Ishikawa (cell line): ENCODE results near the gene ZNF385D.

Experiments used
- CEBPB ChIP-seq: IDR thresholded peaks from 2 replicates; pipeline ENCODE4 v1.6.1; 2012
- CREB1 ChIP-seq: IDR thresholded peaks from 2 replicates; pipeline ENCODE4 v1.6.1; 2012; ENCODE audit warnings: low read depth
- EGR1 ChIP-seq: IDR thresholded peaks from 2 replicates; pipeline ENCODE4 v1.6.1; 2012
- EP300 ChIP-seq: IDR thresholded peaks from 2 replicates; pipeline ENCODE4 v1.6.1; 2012; ENCODE audit warnings: borderline replicate concordance
- FOXM1 ChIP-seq: IDR thresholded peaks from 2 replicates; pipeline ENCODE4 v1.6.1; 2012; ENCODE audit warnings: low read depth, borderline replicate concordance
- NFIC ChIP-seq: IDR thresholded peaks from 2 replicates; pipeline ENCODE4 v1.6.1; 2012
- RAD21 ChIP-seq: IDR thresholded peaks from 2 replicates; pipeline ENCODE4 v1.6.1; 2012; ENCODE audit warnings: low read depth
- TAF1 ChIP-seq: IDR thresholded peaks from 2 replicates; pipeline ENCODE4 v1.6.1; 2012; ENCODE audit warnings: low read depth, mild to moderate bottlenecking
- TCF12 ChIP-seq: IDR thresholded peaks from 2 replicates; pipeline ENCODE4 v1.6.1; 2012; ENCODE audit warnings: low read depth
- TEAD4 ChIP-seq: IDR thresholded peaks from 2 replicates; pipeline ENCODE4 v1.6.1; 2012
- YY1 ChIP-seq: IDR thresholded peaks from 2 replicates; pipeline ENCODE4 v1.6.1; 2012; ENCODE audit warnings: low read depth
- ZBTB7A ChIP-seq: IDR thresholded peaks from 2 replicates; pipeline ENCODE4 v1.6.1; 2012; ENCODE audit warnings: low read depth
- TF ChIP-seq, protein P1 (sequence below): IDR thresholded peaks from 2 replicates; pipeline ENCODE4 v1.6.1; 2012
- TF ChIP-seq, protein P2 (sequence below): IDR thresholded peaks from 2 replicates; pipeline ENCODE4 v1.6.1; 2012; ENCODE audit warnings: low read depth, mild to moderate bottlenecking

The ZNF385D gene

DNA sequence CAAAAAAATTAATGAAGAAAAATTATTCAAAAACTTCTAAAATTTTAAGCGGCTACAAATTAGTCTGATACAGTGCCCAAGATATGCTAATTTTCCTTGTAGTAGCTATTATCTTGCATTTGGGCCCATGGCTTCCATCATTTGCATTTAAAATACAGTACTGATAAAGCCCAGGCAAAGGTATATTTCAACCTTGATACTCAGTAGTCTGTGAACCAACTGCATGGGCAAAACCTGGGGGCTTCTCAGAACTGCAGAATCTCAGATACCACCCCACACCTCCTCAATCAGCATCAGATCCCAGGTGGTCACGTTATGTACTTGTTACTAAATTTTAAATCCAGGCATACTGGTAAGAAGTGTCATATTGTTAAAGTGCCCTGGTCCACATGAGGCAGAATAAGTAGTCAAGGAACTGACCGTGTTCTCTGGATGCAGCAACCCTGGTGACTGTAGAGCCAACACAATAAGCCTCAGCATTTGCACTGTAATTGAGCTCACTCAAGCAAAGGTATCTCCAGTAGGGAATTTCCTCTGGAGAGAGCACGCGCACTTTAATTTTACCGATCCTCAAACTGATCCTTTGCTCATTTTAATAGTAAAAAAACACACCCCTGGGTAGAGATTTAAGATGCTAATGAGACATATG, 31.9 kb downstream of the ZNF385D start:
- TF ChIP-seq ZBTB7A: no peak
- TF ChIP-seq NFIC: no peak
- no peak for TF ChIP-seq TEAD4
- TF ChIP-seq EGR1: no peak
- TF ChIP-seq, protein P1, sequence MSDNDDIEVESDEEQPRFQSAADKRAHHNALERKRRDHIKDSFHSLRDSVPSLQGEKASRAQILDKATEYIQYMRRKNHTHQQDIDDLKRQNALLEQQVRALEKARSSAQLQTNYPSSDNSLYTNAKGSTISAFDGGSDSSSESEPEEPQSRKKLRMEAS: no peak

DNA sequence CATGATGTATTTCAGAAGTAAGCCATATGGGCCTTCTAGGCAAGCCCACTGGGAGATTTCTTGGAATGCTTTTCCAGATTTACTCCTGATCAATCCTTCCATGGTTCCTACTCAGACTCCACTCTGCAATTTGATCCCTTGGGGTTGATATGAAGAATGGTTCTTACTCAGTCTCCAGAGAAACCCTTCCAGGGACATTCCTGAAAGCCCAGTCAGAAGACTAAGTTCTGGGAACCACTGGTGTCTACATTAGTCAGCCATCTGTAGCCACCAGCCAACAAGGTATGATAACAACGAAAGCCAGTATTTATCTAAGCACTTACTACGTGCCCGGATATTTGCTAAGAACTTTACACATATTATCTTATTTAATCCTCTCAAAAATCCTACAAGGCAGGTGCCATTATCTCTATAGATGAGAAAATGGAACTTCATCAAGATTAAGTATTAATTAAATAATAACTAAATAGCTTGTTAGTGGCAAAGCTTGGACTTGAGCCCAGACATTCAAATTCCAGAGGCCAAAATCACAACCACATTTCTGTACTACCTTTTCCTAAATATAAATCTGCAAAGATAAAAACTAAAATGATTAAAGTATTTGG, 32.7 kb downstream of the ZNF385D start:
- TF ChIP-seq, protein P1: no peak
- TF ChIP-seq TCF12 (no peak), YY1 (no peak), NFIC (no peak), FOXM1 (no peak)

DNA sequence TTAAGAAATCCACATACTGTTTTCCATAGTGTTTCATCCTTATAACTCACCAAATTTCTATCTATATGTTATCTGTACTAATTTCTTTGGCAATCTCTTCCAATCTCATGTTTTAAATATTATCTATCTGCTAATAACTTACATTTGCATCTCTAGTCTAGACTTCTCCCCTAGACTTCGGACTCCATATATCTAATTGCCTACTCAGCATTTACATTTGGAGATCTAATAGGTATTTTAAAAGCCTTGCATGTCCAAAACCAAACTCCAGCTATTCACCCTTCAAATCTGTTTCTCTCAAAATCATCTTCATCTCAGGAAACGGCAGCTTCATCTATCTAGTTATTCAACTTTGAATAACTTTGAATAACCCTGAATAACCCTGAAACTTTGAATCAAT, 35.3 kb downstream of the ZNF385D start:
- TF ChIP-seq RAD21 (no peak), CEBPB (no peak), NFIC (no peak), TAF1 (no peak)
- TF ChIP-seq, protein P2, sequence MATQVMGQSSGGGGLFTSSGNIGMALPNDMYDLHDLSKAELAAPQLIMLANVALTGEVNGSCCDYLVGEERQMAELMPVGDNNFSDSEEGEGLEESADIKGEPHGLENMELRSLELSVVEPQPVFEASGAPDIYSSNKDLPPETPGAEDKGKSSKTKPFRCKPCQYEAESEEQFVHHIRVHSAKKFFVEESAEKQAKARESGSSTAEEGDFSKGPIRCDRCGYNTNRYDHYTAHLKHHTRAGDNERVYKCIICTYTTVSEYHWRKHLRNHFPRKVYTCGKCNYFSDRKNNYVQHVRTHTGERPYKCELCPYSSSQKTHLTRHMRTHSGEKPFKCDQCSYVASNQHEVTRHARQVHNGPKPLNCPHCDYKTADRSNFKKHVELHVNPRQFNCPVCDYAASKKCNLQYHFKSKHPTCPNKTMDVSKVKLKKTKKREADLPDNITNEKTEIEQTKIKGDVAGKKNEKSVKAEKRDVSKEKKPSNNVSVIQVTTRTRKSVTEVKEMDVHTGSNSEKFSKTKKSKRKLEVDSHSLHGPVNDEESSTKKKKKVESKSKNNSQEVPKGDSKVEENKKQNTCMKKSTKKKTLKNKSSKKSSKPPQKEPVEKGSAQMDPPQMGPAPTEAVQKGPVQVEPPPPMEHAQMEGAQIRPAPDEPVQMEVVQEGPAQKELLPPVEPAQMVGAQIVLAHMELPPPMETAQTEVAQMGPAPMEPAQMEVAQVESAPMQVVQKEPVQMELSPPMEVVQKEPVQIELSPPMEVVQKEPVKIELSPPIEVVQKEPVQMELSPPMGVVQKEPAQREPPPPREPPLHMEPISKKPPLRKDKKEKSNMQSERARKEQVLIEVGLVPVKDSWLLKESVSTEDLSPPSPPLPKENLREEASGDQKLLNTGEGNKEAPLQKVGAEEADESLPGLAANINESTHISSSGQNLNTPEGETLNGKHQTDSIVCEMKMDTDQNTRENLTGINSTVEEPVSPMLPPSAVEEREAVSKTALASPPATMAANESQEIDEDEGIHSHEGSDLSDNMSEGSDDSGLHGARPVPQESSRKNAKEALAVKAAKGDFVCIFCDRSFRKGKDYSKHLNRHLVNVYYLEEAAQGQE: no peak
- TF ChIP-seq, protein P1: no peak

DNA sequence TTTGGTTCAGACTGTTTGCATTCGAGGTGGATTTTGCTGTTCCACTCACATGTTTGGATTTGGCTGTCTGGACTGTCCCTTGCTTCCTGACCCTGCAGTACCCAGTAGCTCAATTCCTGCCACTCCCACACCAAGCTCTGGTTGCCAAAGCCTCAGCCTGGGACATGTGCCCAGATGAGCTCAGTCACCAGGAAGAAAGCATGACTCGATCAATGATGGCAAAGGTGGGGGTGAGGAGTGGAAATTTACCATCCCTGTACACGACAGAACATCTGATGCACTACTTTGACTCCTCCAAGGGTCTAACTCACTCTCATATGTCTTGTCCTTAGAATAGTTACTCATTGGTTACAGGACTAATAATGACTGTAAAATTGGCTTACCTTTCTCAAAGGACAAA, 45.2 kb downstream of the ZNF385D start:
- no peak for TF ChIP-seq RAD21
- TF ChIP-seq, protein P1: no peak
- TF ChIP-seq, protein P2: no peak
- no peak for TF ChIP-seq TCF12
- TF ChIP-seq TAF1: no peak
- no peak for TF ChIP-seq EP300
- TF ChIP-seq FOXM1: no peak
- TF ChIP-seq ZBTB7A: no peak
- TF ChIP-seq CREB1: no peak

DNA sequence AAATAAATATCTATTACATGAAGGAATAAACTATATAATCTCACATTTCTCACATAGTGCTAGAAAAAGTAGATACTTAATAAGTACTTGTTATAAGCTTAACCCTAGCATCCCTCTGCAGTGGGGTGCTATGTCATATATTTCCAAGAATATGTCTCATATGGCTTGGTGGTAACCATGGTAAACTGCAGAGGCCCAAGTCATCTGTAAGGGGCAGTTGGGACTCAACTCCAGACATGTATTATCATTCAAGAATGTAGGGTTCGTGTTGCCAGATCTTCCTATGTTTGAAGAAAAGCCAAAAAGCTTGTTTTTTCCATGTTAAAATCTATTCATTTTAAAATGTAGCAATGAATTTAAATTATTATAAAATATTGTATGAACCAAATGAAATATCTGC, 46.2 kb downstream of the ZNF385D start:
- TF ChIP-seq CEBPB (no peak), EP300 (no peak), ZBTB7A (no peak), TAF1 (no peak)

DNA sequence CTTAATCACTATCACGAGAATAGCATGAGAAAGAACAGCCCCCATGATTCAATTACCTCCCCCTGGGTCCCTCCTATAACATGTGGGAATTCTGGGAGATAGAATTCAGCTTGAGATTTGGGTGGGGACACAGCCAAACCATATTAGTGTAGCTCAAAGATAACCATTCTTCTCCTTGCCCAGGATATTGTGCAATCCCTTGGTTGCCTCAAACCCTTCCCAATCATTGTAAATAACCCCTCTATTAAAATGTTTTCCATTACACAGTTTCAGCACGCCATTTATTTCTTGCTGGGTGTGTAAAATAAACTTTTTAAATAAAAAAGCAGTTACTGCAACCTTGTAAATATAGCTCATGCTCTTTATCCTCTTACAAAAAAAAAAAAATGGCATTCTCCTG, 47.7 kb downstream of the ZNF385D start:
- TF ChIP-seq EGR1 (no peak), YY1 (no peak), RAD21 (no peak), EP300 (no peak), TAF1 (no peak), NFIC (no peak), FOXM1 (no peak)
- TF ChIP-seq, protein P1: no peak
- TF ChIP-seq, protein P2: no peak
